Activated CD8-positive, alpha-beta memory T cell treated with anti-CD3 and anti-CD28 coated beads, Interleukin-2, amount 10 ng/mL, durations not matched to agents 7 days and 5 days (primary cell): ENCODE results near the gene BFSP2. TPM values are rescaled to one million over a fixed set of nuclear protein-coding genes. Genes with fewer than 3 reads are reported as not detected.

ENCODE experiments used
- ATAC-seq: fragments of 150-1000 bp; cut with Tn5 transposase; one replicate; pipeline ENCODE4 v1.10.0; 2021; ENCODE audit warnings: moderate library complexity
- CTCF ChIA-PET: fragments of 350-600 bp; sonication (Branson Sonifier 250); formaldehyde crosslinking; loops from one replicate; lab custom pipeline; 2021; ENCODE audit warnings: antibody characterized with exemption; lab: Charles Lee
- DNase-seq: peaks from one replicate; pipeline ENCODE4 v3.0.0-alpha.2; 2020
- H3K27ac Mint-ChIP-seq: one replicate; pipeline ENCODE4 v1.8.0; 2021; ENCODE audit warnings: mild to moderate bottlenecking, mixed read lengths
- H3K27me3 Mint-ChIP-seq: one replicate; pipeline ENCODE4 v1.8.0; 2021; ENCODE audit warnings: mixed read lengths
- H3K36me3 Mint-ChIP-seq: one replicate; pipeline ENCODE4 v1.8.0; 2021; ENCODE audit warnings: mild to moderate bottlenecking, mixed read lengths
- H3K4me1 Mint-ChIP-seq: one replicate; pipeline ENCODE4 v1.8.0; 2021; ENCODE audit warnings: mixed read lengths
- H3K4me3 Mint-ChIP-seq: one replicate; pipeline ENCODE4 v1.8.0; 2021; ENCODE audit warnings: mild to moderate bottlenecking, moderate library complexity, mixed read lengths
- H3K9me3 Mint-ChIP-seq: one replicate; pipeline ENCODE4 v1.8.0; 2022; ENCODE audit warnings: low read depth, mixed read lengths
- total RNA-seq, 2 experiments: library from RNA; stranded (reverse); gene quantifications; one replicate each; pipeline ENCODE4 v1.2.3, GENCODE V29; 2021

Gene BFSP2
- total RNA-seq = 1 to 10 TPM; 1.2 to 2.1 TPM

GRCh38 chr3:133400006-133400515 lies at the start of gene BFSP2:
TSS of gene BFSP2 (plus strand) at chr3:133400056. CDS start at chr3:133400084, 28 bp downstream.
- DNase-seq (no peak), ATAC-seq (no peak)
- H3K4me3 Mint-ChIP-seq = no peak within 1 kb of the TSS
- peaks cover 5% of the 10 kb centered on the region for H3K4me1 Mint-ChIP-seq
- H3K9me3 Mint-ChIP-seq = no peaks in the 10 kb centered on the region
- no peaks in the 10 kb centered on the region for H3K27me3 Mint-ChIP-seq
- H3K36me3 Mint-ChIP-seq = no peaks in the 10 kb centered on the region
- CTCF ChIA-PET = no interaction called here
- H3K27ac Mint-ChIP-seq = no peak within 1 kb of the TSS

GRCh38 chr3:133354721-133355120 lies 45.1 kb upstream of the BFSP2 start:
- Mint-ChIP-seq H3K36me3 (no peaks in the 10 kb centered on the region), H3K27me3 (no peaks in the 10 kb centered on the region), H3K27ac (no peak overlapping the region), H3K4me1 (no peaks in the 10 kb centered on the region), H3K4me3 (no peak overlapping the region), H3K9me3 (no peaks in the 10 kb centered on the region)
- CTCF ChIA-PET = no interaction called here
- DNase-seq = no peak
- ATAC-seq = no peak

- Mint-ChIP-seq H3K4me1 (peaks cover 12% of the 10 kb centered on the region), H3K36me3 (no peaks in the 10 kb centered on the region), H3K9me3 (no peaks in the 10 kb centered on the region), H3K27me3 (no peaks in the 10 kb centered on the region), H3K4me3 (no peak overlapping the region), H3K27ac (no peak overlapping the region)
- CTCF ChIA-PET = no interaction called here
- DNase-seq = no peak
- no peak for ATAC-seq
Measured at GRCh38 chr3:133360476-133360875, 39.4 kb upstream of the BFSP2 start.

- H3K27ac Mint-ChIP-seq = no peak overlapping the region
- H3K4me1 Mint-ChIP-seq = peaks cover 12% of the 10 kb centered on the region
- DNase-seq (no peak), ATAC-seq (no peak)
- no peaks in the 10 kb centered on the region for H3K9me3 Mint-ChIP-seq
- H3K27me3 Mint-ChIP-seq = no peaks in the 10 kb centered on the region
- no peak overlapping the region for H3K4me3 Mint-ChIP-seq
- no peaks in the 10 kb centered on the region for H3K36me3 Mint-ChIP-seq
- CTCF ChIA-PET = no interaction called here
Measured at GRCh38 chr3:133361011-133361410, 38.8 kb upstream of the BFSP2 start.

GRCh38 chr3:133361435-133361834 lies 38.4 kb upstream of the BFSP2 start:
- H3K27ac Mint-ChIP-seq = no peak overlapping the region
- no peak for DNase-seq
- ATAC-seq = no peak
- H3K4me3 Mint-ChIP-seq = no peak overlapping the region
- H3K36me3 Mint-ChIP-seq = no peaks in the 10 kb centered on the region
- peaks cover 12% of the 10 kb centered on the region for H3K4me1 Mint-ChIP-seq
- H3K27me3 Mint-ChIP-seq = no peaks in the 10 kb centered on the region
- H3K9me3 Mint-ChIP-seq = no peaks in the 10 kb centered on the region
- CTCF ChIA-PET = no interaction called here

- no peak for ATAC-seq
- Mint-ChIP-seq H3K4me3 (no peak overlapping the region), H3K9me3 (no peaks in the 10 kb centered on the region), H3K27ac (no peak overlapping the region), H3K27me3 (no peaks in the 10 kb centered on the region), H3K4me1 (peaks cover 12% of the 10 kb centered on the region), H3K36me3 (no peaks in the 10 kb centered on the region)
- CTCF ChIA-PET = no interaction called here
- DNase-seq = no peak
Measured at GRCh38 chr3:133362539-133362938, 37.3 kb upstream of the BFSP2 start.

GRCh38 chr3:133364704-133365103 lies 35.2 kb upstream of the BFSP2 start:
- no peak overlapping the region for H3K4me3 Mint-ChIP-seq
- ATAC-seq (no peak), DNase-seq (no peak)
- H3K27ac Mint-ChIP-seq = no peak overlapping the region
- no peaks in the 10 kb centered on the region for H3K9me3 Mint-ChIP-seq
- CTCF ChIA-PET = no interaction called here
- H3K36me3 Mint-ChIP-seq = no peaks in the 10 kb centered on the region
- H3K4me1 Mint-ChIP-seq = peaks cover 12% of the 10 kb centered on the region
- no peaks in the 10 kb centered on the region for H3K27me3 Mint-ChIP-seq

GRCh38 chr3:133366921-133367320 lies 32.9 kb upstream of the BFSP2 start:
- Mint-ChIP-seq H3K9me3 (no peaks in the 10 kb centered on the region), H3K4me3 (no peak overlapping the region), H3K36me3 (no peaks in the 10 kb centered on the region), H3K27ac (no peak overlapping the region), H3K27me3 (no peaks in the 10 kb centered on the region), H3K4me1 (peaks cover 11% of the 10 kb centered on the region)
- ATAC-seq = no peak
- no peak for DNase-seq
- CTCF ChIA-PET = no interaction called here

- Mint-ChIP-seq H3K4me1 (peaks cover 6% of the 10 kb centered on the region), H3K27ac (no peak overlapping the region), H3K9me3 (no peaks in the 10 kb centered on the region), H3K27me3 (no peaks in the 10 kb centered on the region), H3K4me3 (no peak overlapping the region), H3K36me3 (no peaks in the 10 kb centered on the region)
- ATAC-seq (no peak), DNase-seq (no peak)
- CTCF ChIA-PET = no interaction called here
Measured at GRCh38 chr3:133367403-133367802, 32.5 kb upstream of the BFSP2 start.

- Mint-ChIP-seq H3K4me3 (no peak overlapping the region), H3K9me3 (no peaks in the 10 kb centered on the region), H3K36me3 (no peaks in the 10 kb centered on the region), H3K27me3 (no peaks in the 10 kb centered on the region), H3K4me1 (peaks cover 1% of the 10 kb centered on the region), H3K27ac (no peak overlapping the region)
- no peak for ATAC-seq
- DNase-seq = no peak
- CTCF ChIA-PET = no interaction called here
Measured at GRCh38 chr3:133367956-133368355, 31.9 kb upstream of the BFSP2 start.

GRCh38 chr3:133368371-133369067 lies 31.3 kb upstream of the BFSP2 start:
- CTCF ChIA-PET = no interaction called here
- Mint-ChIP-seq H3K36me3 (no peaks in the 10 kb centered on the region), H3K27ac (no peak overlapping the region), H3K4me3 (no peak overlapping the region), H3K27me3 (no peaks in the 10 kb centered on the region), H3K9me3 (no peaks in the 10 kb centered on the region), H3K4me1 (no peaks in the 10 kb centered on the region)
- ATAC-seq (no peak), DNase-seq (no peak)

- DNase-seq (no peak), ATAC-seq (no peak)
- Mint-ChIP-seq H3K4me3 (no peak overlapping the region), H3K9me3 (no peaks in the 10 kb centered on the region), H3K4me1 (no peaks in the 10 kb centered on the region), H3K27ac (no peak overlapping the region), H3K36me3 (no peaks in the 10 kb centered on the region), H3K27me3 (no peaks in the 10 kb centered on the region)
- CTCF ChIA-PET = no interaction called here
Measured at GRCh38 chr3:133369068-133369440, 30.8 kb upstream of the BFSP2 start.

- Mint-ChIP-seq H3K27ac (no peak overlapping the region), H3K27me3 (no peaks in the 10 kb centered on the region), H3K36me3 (no peaks in the 10 kb centered on the region), H3K4me3 (no peak overlapping the region), H3K9me3 (no peaks in the 10 kb centered on the region), H3K4me1 (no peaks in the 10 kb centered on the region)
- DNase-seq (no peak), ATAC-seq (no peak)
- CTCF ChIA-PET = no interaction called here
Measured at GRCh38 chr3:133371181-133371580, 28.7 kb upstream of the BFSP2 start.

- CTCF ChIA-PET = no interaction called here
- DNase-seq (no peak), ATAC-seq (no peak)
- H3K27ac Mint-ChIP-seq = no peak overlapping the region
- H3K4me3 Mint-ChIP-seq = no peak overlapping the region
- H3K4me1 Mint-ChIP-seq = no peaks in the 10 kb centered on the region
- H3K27me3 Mint-ChIP-seq = no peaks in the 10 kb centered on the region
- no peaks in the 10 kb centered on the region for H3K9me3 Mint-ChIP-seq
- no peaks in the 10 kb centered on the region for H3K36me3 Mint-ChIP-seq
Measured at GRCh38 chr3:133371676-133372075, 28.2 kb upstream of the BFSP2 start.
